ENCODE results near the gene HNRNPC.

The HNRNPC gene

GRCh38 chr14:21191809-21192446, 77.3 kb downstream of the HNRNPC start:
- H3K4me3 ChIP-seq (replicated peaks; ENCODE audit: low read depth, low read length), result no peak overlapping the region; the same call in 1 of the 2 replicates
- no peak for TF ChIP-seq CTCF (IDR thresholded peaks at IDR 0.05; ENCODE audit: low read depth, low read length, missing control alignments)
- DNase-seq (ENCODE audit: extremely low read depth, low read depth), result no peak

- no peak overlapping the region for H3K4me3 ChIP-seq (replicated peaks; ENCODE audit: low read depth, low read length)
- TF ChIP-seq CTCF (IDR thresholded peaks at IDR 0.05; ENCODE audit: low read depth, low read length, missing control alignments), result no peak
- DNase-seq (ENCODE audit: extremely low read depth, low read depth), result no peak
Measured at GRCh38 chr14:21191261-21191808, 77.9 kb downstream of the HNRNPC start.

- H3K4me3 ChIP-seq (replicated peaks; ENCODE audit: low read depth, low read length), result no peak overlapping the region
- no peak for TF ChIP-seq CTCF (IDR thresholded peaks at IDR 0.05; ENCODE audit: low read depth, low read length, missing control alignments)
- DNase-seq (ENCODE audit: extremely low read depth, low read depth), result no peak
Measured at GRCh38 chr14:21185491-21185890, 83.8 kb downstream of the HNRNPC start.

GRCh38 chr14:21184254-21184653, 85.0 kb downstream of the HNRNPC start:
- DNase-seq (ENCODE audit: extremely low read depth, low read depth), result no peak
- H3K4me3 ChIP-seq (replicated peaks; ENCODE audit: low read depth, low read length), result no peak overlapping the region
- no peak for TF ChIP-seq CTCF (IDR thresholded peaks at IDR 0.05; ENCODE audit: low read depth, low read length, missing control alignments)

GRCh38 chr14:21182166-21182565, 87.1 kb downstream of the HNRNPC start:
- DNase-seq (ENCODE audit: extremely low read depth, low read depth), result no peak
- no peak for TF ChIP-seq CTCF (IDR thresholded peaks at IDR 0.05; ENCODE audit: low read depth, low read length, missing control alignments)
- no peak overlapping the region for H3K4me3 ChIP-seq (replicated peaks; ENCODE audit: low read depth, low read length)

GRCh38 chr14:21171128-21171527, 98.1 kb downstream of the HNRNPC start:
- no peak for DNase-seq (ENCODE audit: extremely low read depth, low read depth)
- no peak overlapping the region for H3K4me3 ChIP-seq (replicated peaks; ENCODE audit: low read depth, low read length)
- TF ChIP-seq CTCF (IDR thresholded peaks at IDR 0.05; ENCODE audit: low read depth, low read length, missing control alignments), result no peak

GRCh38 chr14:21169573-21169972, 99.7 kb downstream of the HNRNPC start:
- no peak for TF ChIP-seq CTCF (IDR thresholded peaks at IDR 0.05; ENCODE audit: low read depth, low read length, missing control alignments)
- no peak overlapping the region for H3K4me3 ChIP-seq (replicated peaks; ENCODE audit: low read depth, low read length)
- no peak for DNase-seq (ENCODE audit: extremely low read depth, low read depth)
